Bronchial epithelial cell (primary cell): ENCODE results near the gene TIGD1. TPM values are rescaled to one million over a fixed set of nuclear protein-coding genes. Genes with fewer than 3 reads are reported as not detected.
A peak's percentile ranks its signal among the peaks of the same experiment; 100 is the strongest.
"Not testable (repeated sequence)": the region's sequence is repeated elsewhere in the genome, so short reads cannot be mapped to it uniquely, and the experiment has no call there.

ENCODE experiments used
- DNase-seq: peaks from one replicate; pipeline ENCODE4 v3.0.0-alpha.2; 2010; ENCODE audit warnings: low read depth
- FAIRE-seq: peaks from 2 replicates; lab custom pipeline; 2011; peaks lifted over from hg19 to GRCh38; lab: Jason Lieb, UNC
- H3K27me3 ChIP-seq: 2 replicates; pipeline ENCODE4 v1.5.1; 2011; ENCODE audit warnings: low read length; ENCODE audit not compliant: control insufficient read depth, insufficient read depth
- H3K36me3 ChIP-seq: 2 replicates; pipeline ENCODE4 v1.5.1; 2011; ENCODE audit warnings: low read length; ENCODE audit not compliant: control insufficient read depth, insufficient read depth
- H3K4me3 ChIP-seq: 2 replicates; pipeline ENCODE4 v1.5.1; 2011; ENCODE audit warnings: mild to moderate bottlenecking, low read depth, low read length, control low read depth
- CTCF ChIP-seq: IDR thresholded peaks from 2 replicates; pipeline ENCODE4 v1.5.1; 2011; ENCODE audit warnings: mild to moderate bottlenecking, moderate library complexity, low read length, control low read depth, inconsistent platforms; ENCODE audit not compliant: insufficient read depth, severe bottlenecking
- total RNA-seq: library from RNA; depleted of rRNA; stranded (reverse); fragments of >200 nt; gene quantifications from 2 replicates; pipeline ENCODE4 v1.2.1, GENCODE V29; 2014

Gene TIGD1
- total RNA-seq, 1 donor from 2014 or later = 1.1 TPM

- FAIRE-seq = no peak
These were observed 14.4 kb downstream of the TIGD1 start for GRCh38 chr2:232535761-232536530.

GRCh38 chr2:232534940-232535651 is 15.3 kb downstream of the TIGD1 start:
- no peak for TF ChIP-seq CTCF
- Histone ChIP-seq H3K4me3 (no peak overlapping the region), H3K36me3 (no peaks in the 10 kb centered on the region), H3K27me3 (no peaks in the 10 kb centered on the region)
- no peak for DNase-seq
- no peak for FAIRE-seq

More at GRCh38 chr2:232535761-232536530, 14.4 kb downstream of the TIGD1 start:
- no peaks in the 10 kb centered on the region for H3K36me3 ChIP-seq
- no peak for TF ChIP-seq CTCF
- H3K4me3 ChIP-seq = no peak overlapping the region
- no peak for DNase-seq
- H3K27me3 ChIP-seq = no peaks in the 10 kb centered on the region

- Histone ChIP-seq H3K4me3 (no peak overlapping the region), H3K27me3 (peaks cover under 1% of the 10 kb centered on the region), H3K36me3 (no peaks in the 10 kb centered on the region)
- TF ChIP-seq CTCF = no peak
- DNase-seq = no peak
- peak; percentile 84 for FAIRE-seq
These were observed 16.2 kb downstream of the TIGD1 start for GRCh38 chr2:232533944-232534710.

GRCh38 chr2:232532821-232533220 is 17.5 kb downstream of the TIGD1 start:
- H3K27me3 ChIP-seq = peaks cover 11% of the 10 kb centered on the region
- FAIRE-seq, H3K36me3 ChIP-seq, H3K4me3 ChIP-seq, DNase-seq: not testable (repeated sequence)

- TF ChIP-seq CTCF = no peak
These were observed 17.9 kb downstream of the TIGD1 start for GRCh38 chr2:232532419-232532818.

GRCh38 chr2:232530626-232531260 is 19.6 kb downstream of the TIGD1 start:
- peaks cover 15% of the 10 kb centered on the region for H3K27me3 ChIP-seq
- no peaks in the 10 kb centered on the region for H3K36me3 ChIP-seq
- DNase-seq = no peak
- FAIRE-seq = no peak
- TF ChIP-seq CTCF = no peak
- H3K4me3 ChIP-seq = no peak overlapping the region

More at GRCh38 chr2:232532419-232532818, 17.9 kb downstream of the TIGD1 start:
- Histone ChIP-seq H3K36me3 (no peaks in the 10 kb centered on the region), H3K4me3 (no peak overlapping the region), H3K27me3 (peaks cover 12% of the 10 kb centered on the region)
- FAIRE-seq (no peak), DNase-seq (no peak)
